Raji (cell line): ENCODE results near the gene SCYGR6.

Source experiments
- POLR2A ChIP-seq: IDR thresholded peaks from 2 replicates; pipeline ENCODE4 v1.6.1; 2011; ENCODE audit warnings: low read depth, low read length, control low read depth; ENCODE audit not compliant: insufficient read depth

SCYGR6 gene

DNA sequence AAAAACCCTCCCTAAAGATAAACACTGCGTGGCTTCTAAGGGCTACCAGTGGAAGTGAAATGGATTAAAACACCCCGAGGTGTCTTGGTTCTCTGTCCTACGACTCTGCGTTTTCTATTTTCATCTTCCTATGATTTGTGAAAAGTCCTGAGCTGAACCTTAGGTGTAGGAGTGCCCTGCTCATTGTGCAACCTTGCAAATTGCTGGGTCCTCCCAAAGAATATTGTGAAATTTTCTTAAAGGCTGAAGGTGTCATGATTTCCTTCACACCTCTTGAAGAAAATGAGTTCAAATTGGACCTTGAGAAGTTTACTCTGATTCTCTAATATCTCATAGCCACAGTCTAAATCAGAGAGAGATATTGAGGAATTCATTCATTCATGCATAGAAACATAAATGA lies 4.9 kb downstream of the SCYGR6 start:
- TF ChIP-seq POLR2A: no peak

DNA sequence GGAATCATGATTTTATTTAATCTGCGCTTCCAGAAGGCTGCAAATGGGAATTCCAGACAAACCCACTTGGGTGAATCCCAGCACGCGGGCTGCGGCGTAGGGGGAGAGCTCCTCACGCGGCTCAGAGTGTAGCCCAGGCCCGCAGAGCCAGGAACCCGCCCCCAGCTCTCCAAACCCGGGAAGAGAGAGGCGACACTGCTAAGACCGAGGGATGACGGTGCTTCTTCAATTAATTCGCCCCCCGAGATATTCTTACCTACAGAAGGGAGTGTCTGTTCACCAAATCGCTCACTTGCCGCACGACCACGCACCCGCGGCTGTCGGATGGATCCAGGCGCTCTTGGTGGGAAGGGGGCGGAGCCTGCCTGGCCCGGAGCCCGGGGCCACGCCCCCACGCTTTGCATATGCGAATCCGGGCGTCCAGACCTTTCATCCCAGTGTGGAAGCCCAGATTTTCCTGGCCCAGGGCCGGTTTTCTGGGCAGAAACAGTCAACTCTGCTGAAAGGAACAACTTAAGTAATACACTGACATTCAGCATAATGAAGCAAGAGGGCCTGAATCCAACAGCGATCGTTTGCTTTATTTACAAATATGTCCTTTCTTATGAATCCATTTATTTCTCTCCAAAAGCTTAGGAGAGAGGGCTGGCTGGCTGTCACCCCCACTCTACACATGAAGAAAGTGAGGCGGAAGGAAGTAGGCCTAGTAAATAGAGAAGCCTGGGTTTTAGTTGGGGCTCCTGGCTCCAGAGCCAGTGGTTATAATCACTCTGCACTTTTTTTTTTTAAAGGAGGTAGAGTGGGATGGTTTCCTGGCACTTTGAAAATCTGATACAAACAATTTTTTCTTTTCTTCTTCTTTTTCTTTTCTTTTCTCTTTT lies 6.6 kb downstream of the SCYGR6 start, which contains the start of gene SLC19A3:
Gene SLC19A3, minus strand, starts transcription at position 342 of the 881 bp plus-strand sequence. CDS start 15,710 bp downstream, outside the sequence.
- TF ChIP-seq POLR2A: no peak

DNA sequence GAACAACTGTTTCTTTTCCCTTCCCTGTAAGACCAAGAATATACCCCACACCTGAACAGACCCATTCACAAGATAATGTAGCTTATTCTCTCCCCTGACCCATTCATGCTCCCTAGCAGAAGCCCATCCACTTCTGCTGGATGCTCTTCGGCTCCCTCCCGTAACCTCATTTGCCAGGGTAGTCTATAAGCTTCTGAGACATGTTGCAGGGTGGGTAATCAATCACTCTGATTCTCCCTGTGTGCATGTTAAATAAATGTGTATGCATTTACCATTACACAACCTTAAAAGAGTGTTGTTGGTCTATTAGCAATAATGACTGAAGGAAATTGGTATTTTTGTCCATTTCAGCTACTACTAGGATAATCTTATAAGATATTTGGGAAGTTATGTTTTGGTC lies 8.1 kb downstream of the SCYGR6 start:
- TF ChIP-seq POLR2A: no peak

DNA sequence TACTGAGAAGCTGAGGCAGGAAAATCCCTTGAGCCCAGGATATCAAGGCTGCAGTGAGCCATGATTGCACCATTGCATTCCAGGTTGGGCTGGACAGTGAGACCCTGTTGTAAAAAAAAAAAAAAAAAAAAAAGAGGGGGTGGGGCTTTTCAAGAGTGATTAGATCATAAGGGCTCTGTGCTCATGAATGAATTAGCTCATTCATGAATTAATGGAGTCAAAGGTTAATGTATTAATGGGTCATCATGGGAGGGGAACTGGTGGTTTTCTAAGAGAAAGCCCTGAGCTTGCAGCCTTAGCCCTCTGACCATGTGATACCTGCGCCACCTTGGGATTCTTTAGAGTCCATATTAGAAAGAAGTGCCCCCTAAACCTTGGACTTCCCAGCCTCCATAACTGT lies 11.3 kb downstream of the SCYGR6 start:
- TF ChIP-seq POLR2A: no peak

DNA sequence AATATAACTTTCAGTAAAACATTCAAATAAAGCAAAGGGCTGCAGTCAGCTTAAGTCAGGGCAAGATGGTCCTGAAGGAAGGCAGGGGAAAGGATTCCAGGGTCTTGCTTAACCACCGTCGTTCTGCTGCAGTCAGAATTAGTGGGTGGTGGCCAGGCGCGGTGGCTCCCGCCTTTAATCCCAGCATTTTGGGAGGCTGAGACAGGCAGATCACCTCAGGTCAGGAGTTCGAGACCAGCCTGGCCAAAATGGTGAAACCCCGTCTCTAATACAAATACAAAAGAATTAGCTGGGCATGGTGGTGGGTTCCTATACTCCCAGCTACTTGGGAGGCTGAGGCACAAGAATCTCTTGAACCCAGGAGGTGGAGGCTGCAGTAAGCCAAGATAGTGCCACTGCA lies 13.6 kb downstream of the SCYGR6 start:
- TF ChIP-seq POLR2A: no peak

DNA sequence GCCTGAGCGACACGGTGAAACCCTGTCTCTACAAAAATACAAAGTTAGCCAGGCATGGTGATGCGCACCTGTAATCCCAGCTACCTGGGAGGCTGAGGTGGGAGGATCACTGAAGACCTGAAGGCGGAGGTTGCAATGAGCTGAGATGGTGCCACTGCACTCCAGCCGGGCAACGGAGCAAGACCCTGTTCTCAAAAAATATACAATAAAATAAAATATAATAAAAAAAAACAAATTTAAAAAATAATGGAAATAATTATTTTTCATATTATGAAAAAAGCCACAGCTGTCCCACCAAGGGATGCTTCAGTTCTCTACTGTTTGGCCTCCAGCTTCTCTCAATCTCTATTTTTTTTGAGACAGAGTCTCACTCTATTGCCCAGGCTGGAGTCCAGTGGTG lies 17.2 kb downstream of the SCYGR6 start:
- TF ChIP-seq POLR2A: no peak

DNA sequence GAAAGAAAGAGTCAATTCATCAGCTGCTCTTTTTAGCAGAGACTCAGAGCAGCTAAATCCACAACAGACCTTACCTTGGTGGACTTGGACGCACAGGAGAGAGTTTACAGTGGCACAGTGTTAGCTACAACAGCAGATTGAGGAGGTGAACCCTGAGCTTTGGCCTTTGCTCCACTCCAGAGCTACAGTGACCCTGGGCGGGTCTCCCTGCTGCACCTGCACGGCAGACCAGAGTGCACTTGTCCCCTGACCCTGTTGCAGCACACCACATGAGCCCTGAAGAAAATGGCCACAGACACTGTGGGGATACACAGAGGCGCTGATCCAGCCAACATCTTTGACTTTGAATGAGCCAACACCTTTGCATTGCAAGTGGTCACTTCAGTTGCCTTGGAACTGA lies 17.7 kb downstream of the SCYGR6 start:
- no peak for TF ChIP-seq POLR2A

DNA sequence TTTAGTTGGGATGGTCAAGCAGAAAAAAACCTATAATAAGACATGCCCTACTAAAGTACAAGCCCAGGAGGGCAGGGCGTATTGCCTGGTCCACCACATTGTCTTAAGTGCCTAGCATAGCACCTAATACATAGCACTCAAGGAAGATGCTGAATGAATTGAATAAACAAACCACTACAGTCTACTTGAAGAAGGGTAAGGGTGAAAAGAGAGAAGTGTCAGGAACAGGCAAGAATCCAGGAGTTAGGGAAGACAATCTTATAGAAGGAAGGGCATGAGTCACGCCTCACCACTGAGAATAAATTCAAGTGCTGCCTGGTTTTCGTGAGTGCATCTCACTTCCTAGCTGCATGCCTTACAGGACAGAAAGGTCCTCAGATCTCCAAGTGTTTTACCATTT lies 20.6 kb downstream of the SCYGR6 start:
- TF ChIP-seq POLR2A: no peak

DNA sequence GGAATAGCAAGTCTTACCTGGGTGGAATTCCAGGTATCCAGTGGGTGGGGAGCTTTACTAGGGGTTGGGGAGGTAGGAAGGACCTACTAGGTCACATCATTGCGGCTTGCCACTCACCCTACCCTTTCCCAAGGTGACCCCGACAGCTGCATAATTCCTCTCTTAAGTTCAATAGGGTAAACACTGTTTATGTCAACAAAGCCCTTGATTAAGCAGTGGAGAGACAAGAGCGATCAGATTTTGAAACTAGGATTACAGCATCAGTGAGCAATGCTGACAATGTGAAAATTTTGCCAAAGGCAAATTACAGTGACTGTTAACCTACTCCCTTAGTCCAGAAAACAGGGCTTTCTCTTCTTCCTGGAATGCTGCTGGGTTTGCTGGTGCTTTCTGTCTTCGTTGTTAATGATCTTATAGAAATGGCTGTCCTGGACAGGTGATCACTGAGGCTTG lies 21.3 kb downstream of the SCYGR6 start:
- no peak for TF ChIP-seq POLR2A

DNA sequence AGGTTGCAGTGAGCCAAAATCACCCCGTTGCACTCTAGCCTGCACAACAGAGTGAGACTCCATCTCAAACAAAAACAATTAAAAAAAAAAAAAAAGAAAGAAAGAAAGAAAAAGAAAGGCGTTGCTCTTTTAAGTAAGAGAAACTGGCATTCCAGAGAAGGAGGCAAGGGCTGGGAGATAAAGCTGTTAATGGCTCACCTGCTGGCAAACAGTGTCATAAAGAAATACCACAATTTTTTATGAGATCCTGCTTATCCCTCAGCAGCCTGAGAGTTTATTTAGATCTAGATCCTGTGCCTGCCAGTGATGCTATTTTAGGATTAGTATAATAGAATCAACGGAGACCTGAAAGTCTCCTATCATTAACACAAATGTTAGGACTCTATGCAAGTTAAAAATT lies 23.0 kb downstream of the SCYGR6 start:
- TF ChIP-seq POLR2A: no peak

DNA sequence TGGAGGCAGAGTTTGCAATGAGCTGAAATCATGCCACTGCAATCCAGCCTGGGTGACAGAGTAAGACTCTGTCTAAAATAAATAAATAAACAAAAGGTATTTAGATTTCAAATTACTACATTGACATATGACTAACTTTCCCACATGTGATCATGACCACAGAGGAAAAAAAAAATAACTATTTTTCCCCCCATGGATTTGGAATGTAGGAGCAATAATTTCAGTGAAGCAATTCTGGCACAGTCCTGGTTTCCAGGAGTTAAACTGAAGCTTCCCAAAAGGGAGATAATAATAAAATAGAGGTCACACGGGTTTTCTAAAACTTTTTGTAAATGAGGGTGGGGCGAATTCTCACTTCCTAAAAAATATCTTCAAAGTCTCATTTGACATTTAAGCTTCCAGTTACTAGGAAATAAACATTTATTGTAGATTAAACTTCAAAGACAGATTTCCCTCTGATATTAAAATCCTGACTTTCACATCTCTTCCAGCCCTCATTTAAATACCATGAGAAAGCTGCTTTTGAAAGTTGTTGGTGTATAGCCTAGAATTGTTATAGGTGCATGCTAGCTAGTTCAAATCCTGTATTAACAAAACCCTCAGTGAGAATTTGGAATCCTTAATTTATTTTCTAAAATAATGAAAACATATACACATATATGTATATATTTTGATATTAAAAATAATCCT lies 27.4 kb downstream of the SCYGR6 start:
- TF ChIP-seq POLR2A: no peak

DNA sequence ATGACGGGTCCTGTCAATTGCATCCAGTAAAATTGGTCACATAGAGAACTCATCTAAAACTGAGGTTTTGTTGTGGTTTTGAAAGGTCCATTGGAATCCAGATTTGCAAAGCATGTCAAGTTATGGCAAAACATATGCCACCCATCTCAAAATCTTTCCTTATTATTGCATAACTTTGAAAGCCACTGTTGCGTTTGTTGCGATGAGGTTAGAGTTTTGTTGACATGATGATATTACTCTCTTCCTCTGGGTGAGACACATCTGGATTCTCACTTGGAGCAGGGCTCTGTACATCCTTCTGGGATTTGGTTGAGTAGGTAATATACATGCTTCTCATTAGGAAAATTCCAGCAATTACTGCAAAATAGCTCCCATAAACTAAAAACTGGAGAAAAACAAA lies 37.4 kb downstream of the SCYGR6 start:
- TF ChIP-seq POLR2A: no peak

DNA sequence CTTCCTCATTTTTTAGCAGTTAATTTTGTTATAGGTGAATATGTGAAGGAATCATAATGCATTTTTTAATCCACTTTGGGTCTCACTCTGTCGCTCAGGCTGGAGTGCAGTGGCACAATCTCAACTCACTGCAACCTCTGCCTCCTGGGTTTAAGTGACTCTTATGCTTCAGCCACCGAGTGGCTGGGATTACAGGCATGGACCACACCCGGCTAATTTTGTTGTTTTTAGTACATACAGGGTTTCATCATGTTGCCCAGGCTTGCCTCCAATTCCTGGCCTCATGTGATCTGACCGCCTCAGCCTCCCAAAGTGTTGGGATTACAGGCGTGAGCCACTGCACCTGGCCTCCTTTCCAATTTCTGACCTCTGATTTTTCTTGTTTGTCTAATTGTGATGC lies 40.3 kb downstream of the SCYGR6 start:
- no peak for TF ChIP-seq POLR2A

DNA sequence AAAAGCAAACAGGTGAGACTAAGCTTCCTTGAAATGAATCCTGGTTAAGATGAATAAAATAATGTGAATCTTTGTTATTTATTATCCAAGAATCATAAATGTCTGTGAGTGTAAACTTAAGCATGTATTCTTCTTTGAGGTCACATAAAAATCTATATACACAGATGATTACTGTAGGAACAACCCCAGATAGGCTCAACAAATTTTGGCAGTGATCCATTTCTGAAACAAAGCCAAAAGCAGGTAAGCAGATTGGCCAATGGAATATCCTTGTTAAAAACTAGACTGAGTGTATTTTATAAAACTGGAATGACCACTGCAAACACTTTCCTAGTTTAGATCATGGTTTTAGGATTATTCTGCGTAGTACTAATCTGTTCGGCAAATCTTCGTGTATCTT lies 46.6 kb downstream of the SCYGR6 start:
- no peak for TF ChIP-seq POLR2A

DNA sequence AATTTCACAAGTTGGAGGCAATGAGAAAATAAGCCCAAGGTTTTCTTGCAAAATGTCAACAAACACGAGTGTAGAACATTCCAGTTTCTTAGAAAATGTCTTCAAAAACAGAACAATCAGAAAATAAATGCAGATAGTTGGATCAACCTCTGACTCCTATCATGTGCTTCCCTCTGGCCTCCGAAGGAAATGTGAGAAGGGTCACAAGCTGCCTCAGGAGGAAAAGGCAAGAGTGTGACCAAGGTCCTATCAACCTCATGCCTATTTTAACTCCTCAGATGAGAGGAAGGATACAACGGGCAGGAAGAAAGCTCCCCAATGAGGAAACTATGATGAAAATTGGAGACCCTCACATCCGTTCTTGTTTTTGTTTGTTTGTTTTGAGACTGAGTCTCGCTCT lies 50.1 kb downstream of the SCYGR6 start:
- TF ChIP-seq POLR2A: no peak
